Measurements from ENCODE around the gene RALGAPA2.

The RALGAPA2 gene

GRCh38 chr20:20483328-20483727 is 229.1 kb downstream of the RALGAPA2 start:
- no peak overlapping the region for H3K4me2 ChIP-seq (ENCODE audit: low read length)
- H3K79me2 ChIP-seq (ENCODE audit: low read length), result no peaks in the 10 kb centered on the region
- no peak overlapping the region for H3K4me3 ChIP-seq (ENCODE audit: low read length)
- no peaks in the 10 kb centered on the region for H3K27me3 ChIP-seq (ENCODE audit: low read depth, low read length)
- no peaks in the 10 kb centered on the region for H4K20me1 ChIP-seq (ENCODE audit: insufficient read depth, low read length)
- H3K36me3 ChIP-seq (replicated peaks; ENCODE audit: low read depth, low read length), result peaks cover 2% of the 10 kb centered on the region
- no peaks in the 10 kb centered on the region for H3K9me3 ChIP-seq (ENCODE audit: insufficient read depth, low read length)
- H3K9ac ChIP-seq (ENCODE audit: low read length), result no peak overlapping the region
- H3K27ac ChIP-seq (ENCODE audit: low read length), result no peak overlapping the region
- TF ChIP-seq, protein P1, sequence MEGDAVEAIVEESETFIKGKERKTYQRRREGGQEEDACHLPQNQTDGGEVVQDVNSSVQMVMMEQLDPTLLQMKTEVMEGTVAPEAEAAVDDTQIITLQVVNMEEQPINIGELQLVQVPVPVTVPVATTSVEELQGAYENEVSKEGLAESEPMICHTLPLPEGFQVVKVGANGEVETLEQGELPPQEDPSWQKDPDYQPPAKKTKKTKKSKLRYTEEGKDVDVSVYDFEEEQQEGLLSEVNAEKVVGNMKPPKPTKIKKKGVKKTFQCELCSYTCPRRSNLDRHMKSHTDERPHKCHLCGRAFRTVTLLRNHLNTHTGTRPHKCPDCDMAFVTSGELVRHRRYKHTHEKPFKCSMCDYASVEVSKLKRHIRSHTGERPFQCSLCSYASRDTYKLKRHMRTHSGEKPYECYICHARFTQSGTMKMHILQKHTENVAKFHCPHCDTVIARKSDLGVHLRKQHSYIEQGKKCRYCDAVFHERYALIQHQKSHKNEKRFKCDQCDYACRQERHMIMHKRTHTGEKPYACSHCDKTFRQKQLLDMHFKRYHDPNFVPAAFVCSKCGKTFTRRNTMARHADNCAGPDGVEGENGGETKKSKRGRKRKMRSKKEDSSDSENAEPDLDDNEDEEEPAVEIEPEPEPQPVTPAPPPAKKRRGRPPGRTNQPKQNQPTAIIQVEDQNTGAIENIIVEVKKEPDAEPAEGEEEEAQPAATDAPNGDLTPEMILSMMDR (IDR thresholded peaks at IDR 0.05; ENCODE audit: low read depth, low read length), result no peak
- no peak for TF ChIP-seq EZH2phosphoT487 (IDR thresholded peaks at IDR 0.05; ENCODE audit: low read depth)
- no peak overlapping the region for H2AFZ ChIP-seq (ENCODE audit: low read depth, low read length)
- H3K4me1 ChIP-seq (ENCODE audit: low read length), result peaks cover under 1% of the 10 kb centered on the region; the same call in 1 of the 2 replicates

DNA sequence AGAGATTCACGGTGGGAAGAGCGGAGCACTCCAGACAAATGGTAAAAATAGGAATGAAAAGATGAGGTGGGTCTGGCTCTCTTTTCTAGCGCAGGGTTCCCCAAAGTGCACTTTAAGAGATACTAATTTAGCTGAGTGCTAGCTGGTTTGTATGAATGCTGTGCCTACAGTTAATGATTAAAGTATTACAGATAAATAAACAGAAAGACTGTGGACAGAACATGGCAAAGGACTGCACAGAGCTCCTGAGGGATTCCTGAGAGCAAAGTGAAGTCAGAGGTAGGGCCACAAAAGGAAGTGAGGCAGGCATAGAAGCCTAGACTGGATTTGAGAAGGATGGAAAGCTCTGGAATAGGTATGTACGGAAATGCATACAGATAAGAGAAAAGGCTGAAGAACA is 230.0 kb downstream of the RALGAPA2 start:
- no peak overlapping the region for H2AFZ ChIP-seq (ENCODE audit: low read depth, low read length)
- peaks cover 2% of the 10 kb centered on the region for H3K36me3 ChIP-seq (replicated peaks; ENCODE audit: low read depth, low read length)
- no peaks in the 10 kb centered on the region for H3K4me1 ChIP-seq (ENCODE audit: low read length)
- H3K27ac ChIP-seq (ENCODE audit: low read length), result no peak overlapping the region
- no peak overlapping the region for H3K4me2 ChIP-seq (ENCODE audit: low read length)
- no peak for TF ChIP-seq EZH2phosphoT487 (IDR thresholded peaks at IDR 0.05; ENCODE audit: low read depth)
- TF ChIP-seq, protein P1 (IDR thresholded peaks at IDR 0.05; ENCODE audit: low read depth, low read length), result no peak
- H3K79me2 ChIP-seq (ENCODE audit: low read length), result no peaks in the 10 kb centered on the region
- no peaks in the 10 kb centered on the region for H3K9me3 ChIP-seq (ENCODE audit: insufficient read depth, low read length)
- H3K4me3 ChIP-seq (ENCODE audit: low read length), result no peak overlapping the region
- H3K27me3 ChIP-seq (ENCODE audit: low read depth, low read length), result no peaks in the 10 kb centered on the region
- no peak overlapping the region for H3K9ac ChIP-seq (ENCODE audit: low read length)
- H4K20me1 ChIP-seq (ENCODE audit: insufficient read depth, low read length), result no peaks in the 10 kb centered on the region

DNA sequence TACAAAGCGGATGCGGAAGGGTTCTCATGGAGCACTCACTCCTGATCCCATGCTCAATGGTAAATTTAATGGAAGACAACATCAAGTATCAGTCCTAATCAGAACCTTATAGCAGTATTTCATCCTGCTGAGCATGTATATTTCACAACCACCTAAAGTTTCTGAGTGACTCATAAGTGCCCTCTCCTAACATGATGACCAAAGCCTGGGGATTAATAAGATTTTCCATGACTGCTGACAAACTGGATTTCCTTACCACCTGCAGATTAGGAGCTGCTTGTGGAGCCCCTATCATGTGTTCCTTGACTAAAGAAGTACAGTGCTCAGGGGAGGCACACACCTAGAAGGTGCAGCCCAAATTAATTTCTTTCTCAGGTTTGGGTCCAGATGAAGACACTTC is 231.8 kb downstream of the RALGAPA2 start:
- TF ChIP-seq, protein P1 (IDR thresholded peaks at IDR 0.05; ENCODE audit: low read depth, low read length), result no peak
- TF ChIP-seq EZH2phosphoT487 (IDR thresholded peaks at IDR 0.05; ENCODE audit: low read depth), result no peak
- H3K4me1 ChIP-seq (ENCODE audit: low read length), result 0 out of 2 replicates have a peak, but pooled peaks cover 4% of the 10 kb centered on the region
- H2AFZ ChIP-seq (ENCODE audit: low read depth, low read length), result no peak overlapping the region
- H3K27ac ChIP-seq (ENCODE audit: low read length), result no peak overlapping the region
- H3K79me2 ChIP-seq (ENCODE audit: low read length), result no peaks in the 10 kb centered on the region
- H3K27me3 ChIP-seq (ENCODE audit: low read depth, low read length), result no peaks in the 10 kb centered on the region
- no peaks in the 10 kb centered on the region for H3K9me3 ChIP-seq (ENCODE audit: insufficient read depth, low read length)
- peaks cover 5% of the 10 kb centered on the region for H3K36me3 ChIP-seq (replicated peaks; ENCODE audit: low read depth, low read length)
- H3K9ac ChIP-seq (ENCODE audit: low read length), result no peak overlapping the region
- no peak overlapping the region for H3K4me2 ChIP-seq (ENCODE audit: low read length)
- H4K20me1 ChIP-seq (ENCODE audit: insufficient read depth, low read length), result no peaks in the 10 kb centered on the region
- no peak overlapping the region for H3K4me3 ChIP-seq (ENCODE audit: low read length)

DNA sequence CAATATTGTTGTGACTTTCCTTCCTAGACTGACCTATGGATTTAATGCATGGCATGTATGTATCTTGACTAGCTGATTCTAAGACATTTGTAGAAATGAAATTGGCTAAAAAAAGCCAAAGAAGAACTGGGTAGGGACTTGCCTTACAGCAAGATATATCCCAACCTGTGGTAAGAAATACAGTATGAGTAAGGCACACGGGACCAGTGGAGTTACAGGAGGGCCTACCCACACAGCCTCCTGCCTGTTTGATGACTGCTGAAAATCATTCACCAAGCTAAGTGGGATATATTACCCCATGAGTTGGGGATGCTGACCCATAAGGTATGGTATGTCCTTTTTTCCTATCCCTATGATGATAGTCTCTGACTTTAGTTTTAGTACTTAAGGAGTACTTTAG is 232.3 kb downstream of the RALGAPA2 start:
- Histone ChIP-seq H3K9me3 (ENCODE audit: insufficient read depth, low read length) (no peaks in the 10 kb centered on the region), H3K4me1 (ENCODE audit: low read length) (0 out of 2 replicates have a peak, but pooled peaks cover 4% of the 10 kb centered on the region), H3K9ac (ENCODE audit: low read length) (no peak overlapping the region), H3K4me2 (ENCODE audit: low read length) (no peak overlapping the region), H3K36me3 (replicated peaks; ENCODE audit: low read depth, low read length) (peaks cover 9% of the 10 kb centered on the region), H3K79me2 (ENCODE audit: low read length) (no peaks in the 10 kb centered on the region), H2AFZ (ENCODE audit: low read depth, low read length) (no peak overlapping the region), H3K4me3 (ENCODE audit: low read length) (no peak overlapping the region), H4K20me1 (ENCODE audit: insufficient read depth, low read length) (no peaks in the 10 kb centered on the region), H3K27ac (ENCODE audit: low read length) (no peak overlapping the region), H3K27me3 (ENCODE audit: low read depth, low read length) (no peaks in the 10 kb centered on the region)
- TF ChIP-seq EZH2phosphoT487 (IDR thresholded peaks at IDR 0.05; ENCODE audit: low read depth), result no peak
- TF ChIP-seq, protein P1 (IDR thresholded peaks at IDR 0.05; ENCODE audit: low read depth, low read length), result no peak

Data from OCI-LY3 (cell line).